RCC 7860 (cell line): ENCODE results near the gene BMS1.
"Not testable (repeated sequence)": the region's sequence is repeated elsewhere in the genome, so short reads cannot be mapped to it uniquely, and the experiment has no call there.

Experiments used
- DNase-seq: peaks from one replicate; pipeline ENCODE4 v3.0.0-alpha.2; 2015; ENCODE audit warnings: low spot score
- FAIRE-seq: peaks from 2 replicates; lab custom pipeline; 2012; peaks lifted over from hg19 to GRCh38; lab: Jason Lieb, UNC

BMS1 gene

GRCh38 chr10:42782446-42783180, at the start of gene BMS1:
BMS1 (plus strand) TSS chr10:42782795; CDS start chr10:42784395, 1,600 bp downstream.
- FAIRE-seq (no peak), DNase-seq (peak; percentile 82)

GRCh38 chr10:42734536-42734935, 48.1 kb upstream of the BMS1 start:
- FAIRE-seq (no peak), DNase-seq (no peak)

GRCh38 chr10:42738679-42739078, 43.9 kb upstream of the BMS1 start:
- no peak for DNase-seq
- no peak for FAIRE-seq

GRCh38 chr10:42741536-42741935, 41.1 kb upstream of the BMS1 start:
- not testable (repeated sequence) for FAIRE-seq, DNase-seq

GRCh38 chr10:42743697-42744096, 38.9 kb upstream of the BMS1 start:
- no peak for FAIRE-seq
- DNase-seq, result no peak

GRCh38 chr10:42744134-42744701, 38.4 kb upstream of the BMS1 start:
- FAIRE-seq (no peak), DNase-seq (no peak)

- DNase-seq, result peak; percentile 13
- FAIRE-seq, result no peak
These were observed 29.5 kb upstream of the BMS1 start for GRCh38 chr10:42753126-42753506.

GRCh38 chr10:42753507-42754154, 29.0 kb upstream of the BMS1 start:
- no peak for DNase-seq
- no peak for FAIRE-seq

- DNase-seq (no peak), FAIRE-seq (no peak)
These were observed 28.2 kb upstream of the BMS1 start for GRCh38 chr10:42754155-42755027.

- DNase-seq, result no peak
- FAIRE-seq, result no peak
These were observed 27.6 kb upstream of the BMS1 start for GRCh38 chr10:42755028-42755451.

- no peak for DNase-seq
- no peak for FAIRE-seq
These were observed 27.0 kb upstream of the BMS1 start for GRCh38 chr10:42755556-42756093.

GRCh38 chr10:42767906-42768305, 14.7 kb upstream of the BMS1 start:
- no peak for FAIRE-seq

GRCh38 chr10:42768581-42769152, 13.9 kb upstream of the BMS1 start:
- FAIRE-seq (no peak), DNase-seq (no peak)

More at GRCh38 chr10:42767906-42768305, 14.7 kb upstream of the BMS1 start:
- no peak for DNase-seq

- DNase-seq, result no peak
- FAIRE-seq, result no peak
These were observed 13.4 kb upstream of the BMS1 start for GRCh38 chr10:42769173-42769572.

- DNase-seq, result no peak
- FAIRE-seq, result no peak
These were observed 12.9 kb upstream of the BMS1 start for GRCh38 chr10:42769673-42770072.

GRCh38 chr10:42776681-42777080, 5.9 kb upstream of the BMS1 start:
- DNase-seq, result no peak
- no peak for FAIRE-seq

GRCh38 chr10:42780456-42780855, 2.1 kb upstream of the BMS1 start:
- no peak for DNase-seq
- no peak for FAIRE-seq

- DNase-seq (no peak), FAIRE-seq (no peak)
These were observed 626 bp upstream of the BMS1 start for GRCh38 chr10:42781893-42782445.

- FAIRE-seq (peak; percentile 15), DNase-seq (peak; percentile 73)
These were observed 570 bp downstream of the BMS1 start for GRCh38 chr10:42783181-42783549.

- FAIRE-seq (no peak), DNase-seq (no peak)
These were observed 3.2 kb downstream of the BMS1 start for GRCh38 chr10:42785759-42786158.
